ENCODE measurements around the gene ICA1L. TPM values are rescaled to one million over a fixed set of nuclear protein-coding genes. Genes with fewer than 3 reads are reported as not detected.

The ICA1L gene
- total and polyA plus RNA-seq, 2 of the 4 experiments (the other 2 are of a cell fraction) = 1.7 to 1.8 TPM

- Histone ChIP-seq H3K14ac (replicated peaks; ENCODE audit: low read depth, low read length) (no peak overlapping the region), H4K5ac (ENCODE audit: low read depth, low read length) (no peak overlapping the region), H3K23ac (ENCODE audit: low read depth, low read length) (no peak overlapping the region), H2BK20ac (ENCODE audit: low read depth, low read length) (no peak overlapping the region), H4K20me1 (ENCODE audit: insufficient read depth, low read length) (no peaks in the 10 kb centered on the region), H3K27ac (ENCODE audit: insufficient read depth, low read length) (no peak overlapping the region), H3K9me3 (ENCODE audit: control insufficient read depth, insufficient read depth, low read length) (no peaks in the 10 kb centered on the region), H3K9ac (ENCODE audit: low read depth, low read length) (no peak overlapping the region), H4K8ac (ENCODE audit: low read depth in 2 of 2, low read length in 2 of 2) (no peak overlapping the region), H3K56ac (ENCODE audit: extremely low read depth, insufficient read depth, low read length) (no peak overlapping the region), H3K27me3 (ENCODE audit: control insufficient read depth, insufficient read depth, low read length) (no peaks in the 10 kb centered on the region), H3K36me3 (ENCODE audit: control insufficient read depth, insufficient read depth, low read length) (no peaks in the 10 kb centered on the region), H4K91ac (ENCODE audit: insufficient read depth, low read depth, low read length) (no peak overlapping the region), H3K9me1 (ENCODE audit: insufficient read depth, low read length) (no peaks in the 10 kb centered on the region; the same call in 1 of the 2 replicates), H3K4me2 (ENCODE audit: low read depth, low read length) (no peak overlapping the region), H2BK15ac (ENCODE audit: low read depth, low read length) (no peak overlapping the region), H3K4me3 (ENCODE audit: insufficient read depth, low read depth, low read length) (no peak overlapping the region), H2AK5ac (ENCODE audit: low read depth, low read length) (no peak overlapping the region), H2BK120ac (ENCODE audit: low read depth, low read length) (no peak overlapping the region), H3K4me1 (ENCODE audit: control insufficient read depth, insufficient read depth, low read length) (peaks cover 5% of the 10 kb centered on the region), H3K4ac (ENCODE audit: low read depth, low read length) (no peak overlapping the region), H2AK9ac (replicated peaks; ENCODE audit: low read depth, low read length, poor library complexity) (no peak overlapping the region), H2AFZ (replicated peaks; ENCODE audit: low read length, poor library complexity) (no peak overlapping the region), H2BK5ac (ENCODE audit: low read depth, low read length, poor library complexity, severe bottlenecking) (no peak overlapping the region), H3K18ac (ENCODE audit: low read depth, low read length) (no peak overlapping the region), H3K79me1 (ENCODE audit: low read depth in 1 of 2, low read length in 2 of 2) (no peaks in the 10 kb centered on the region)
- TF ChIP-seq RCOR1 (IDR thresholded peaks at IDR 0.05; ENCODE audit: insufficient replicate concordance, low read length) = no peak
- no peak for TF ChIP-seq SMC3 (IDR thresholded peaks at IDR 0.05; ENCODE audit: low read depth, low read length)
- no peak for TF ChIP-seq NFE2L2 (IDR thresholded peaks at IDR 0.05; ENCODE audit: low read depth, low read length)
- no peak for TF ChIP-seq BHLHE40 (IDR thresholded peaks at IDR 0.05; ENCODE audit: low read depth, low read length)
- no peak for TF ChIP-seq CTCF (conservative IDR thresholded peaks at IDR 0.05; ENCODE audit: low read depth, low read length)
- TF ChIP-seq POLR2A (IDR thresholded peaks at IDR 0.05; ENCODE audit: low read depth, low read length) = no peak
- TF ChIP-seq CEBPB (IDR thresholded peaks at IDR 0.05; ENCODE audit: low read depth, low read length) = no peak
- TF ChIP-seq MAFK (IDR thresholded peaks at IDR 0.05; ENCODE audit: low read depth, low read length) = no peak
- TF ChIP-seq RFX5 (IDR thresholded peaks at IDR 0.05; ENCODE audit: low read depth, low read length) = no peak
- TF ChIP-seq USF2 (IDR thresholded peaks at IDR 0.05; ENCODE audit: low read depth, low read length) = no peak
- no peak for TF ChIP-seq CHD1 (IDR thresholded peaks at IDR 0.05; ENCODE audit: low read depth, low read length)
- no peak for TF ChIP-seq ELK1 (IDR thresholded peaks at IDR 0.05; ENCODE audit: borderline replicate concordance, low read depth, low read length)
- TF ChIP-seq FOS (IDR thresholded peaks at IDR 0.05; ENCODE audit: low read depth, low read length) = no peak
- no peak for TF ChIP-seq MXI1 (IDR thresholded peaks at IDR 0.05; ENCODE audit: borderline replicate concordance, low read depth, low read length)
- TF ChIP-seq MAZ (IDR thresholded peaks at IDR 0.05; ENCODE audit: borderline replicate concordance, low read depth, low read length) = no peak
- no peak for TF ChIP-seq RAD21 (IDR thresholded peaks at IDR 0.05; ENCODE audit: low read length)
- ChIA-PET POLR2A (ENCODE audit: unreplicated experiment) (no interaction called here), CTCF (no interaction called here)
- intact Hi-C loops (cut with micrococcal nuclease) = no loop called here
- BruUV-seq (replicated peaks) = no TSS peak
- no CpG with 5 or more reads among the region's 3 CpGs for WGBS, 2 experiments (ENCODE audit: extremely low coverage in 2 of 2, insufficient read length in 1 of 2)
- DNase-seq = no peak
- in situ Hi-C loops (cut with MboI; ENCODE audit: low sequenced_read_pairs) = no loop called here
- ATAC-seq (ENCODE audit: low read depth) = no peak
- dilution Hi-C loops (cut with HindIII; ENCODE audit: low sequenced_read_pairs, unreplicated experiment) = no loop called here
These were observed 62.8 kb downstream of the ICA1L start for GRCh38 chr2:202808754-202809153.

Data from IMR-90 (cell line).